H1 (cell line): Measurements from ENCODE around the gene SLC7A14. TPM values are rescaled to one million over a fixed set of nuclear protein-coding genes. Genes with fewer than 3 reads are reported as not detected.

Source experiments
- CTCF ChIA-PET: fragments of 300-600 bp; sonication (Branson Sonifier 250); formaldehyde crosslinking; loops from one replicate; lab custom pipeline; 2021; ENCODE audit not compliant: partially characterized antibody; lab: Charles Lee
- POLR2A ChIA-PET: fragments of 300-600 bp; sonication (Branson Sonifier 250); formaldehyde crosslinking; loops from one replicate; lab custom pipeline; 2021; ENCODE audit warnings: inconsistent platforms; ENCODE audit not compliant: partially characterized antibody; lab: Charles Lee
- DNase-seq, 2 experiments: peaks; one replicate each; pipeline versions ENCODE4 v3.0.0 to v3.0.0-alpha.2; 2010 to 2022; ENCODE audit warnings: low spot score in 2 of 2, low read depth in 1 of 2, mixed read lengths in 1 of 2
- FAIRE-seq: peaks from 2 replicates; lab custom pipeline; 2011; peaks lifted over from hg19 to GRCh38; lab: Jason Lieb, UNC
- H2AFZ ChIP-seq: 2 replicates; pipeline ENCODE4 v1.8.1; 2012; ENCODE audit warnings: low read length, inconsistent platforms
- H2AK5ac ChIP-seq: 2 replicates; pipeline ENCODE4 v1.6.1; 2013; ENCODE audit warnings: low read depth, low read length
- H2BK120ac ChIP-seq: replicated peaks from 2 replicates; pipeline ENCODE3; 2013; ENCODE audit warnings: low read depth, low read length, inconsistent platforms
- H2BK12ac ChIP-seq: 2 replicates; pipeline ENCODE4 v1.6.1; 2013; ENCODE audit warnings: low read depth, low read length
- H2BK15ac ChIP-seq: 2 replicates; pipeline ENCODE4 v1.6.1; 2013; ENCODE audit warnings: low read length
- H2BK20ac ChIP-seq: 2 replicates; pipeline ENCODE4 v1.6.1; 2013; ENCODE audit warnings: low read length
- H2BK5ac ChIP-seq: 2 replicates; pipeline ENCODE4 v1.6.1; 2013; ENCODE audit warnings: low read depth, low read length
- H3K14ac ChIP-seq: 2 replicates; pipeline ENCODE4 v1.6.1; 2013; ENCODE audit warnings: inconsistent platforms; ENCODE audit not compliant: insufficient read length
- H3K18ac ChIP-seq: 2 replicates; pipeline ENCODE4 v1.6.1; 2013; ENCODE audit warnings: low read length; ENCODE audit errors: extremely low read depth
- H3K23ac ChIP-seq: 2 replicates; pipeline ENCODE4 v1.6.1; 2013; ENCODE audit warnings: inconsistent platforms; ENCODE audit not compliant: insufficient read length
- H3K23me2 ChIP-seq: 2 replicates; pipeline ENCODE4 v1.6.1; 2013; ENCODE audit warnings: low read depth, low read length
- H3K27ac ChIP-seq: 2 replicates; pipeline ENCODE4 v1.6.1; 2011; ENCODE audit warnings: low read depth, low read length, inconsistent platforms
- H3K27me3 ChIP-seq, 4 experiments: replicated peaks in 1 of 4; 1 replicate in 1 of 4; 2 replicates in 3 of 4; pipeline versions ENCODE4 v1.6.1 to v1.8.1; 2011 to 2013; ENCODE audit warnings: low read length in 3 of 4, mild to moderate bottlenecking in 3 of 4, inconsistent platforms in 2 of 4, mixed read lengths in 2 of 4, moderate library complexity in 1 of 4; ENCODE audit not compliant: control insufficient read depth in 3 of 4, insufficient read depth in 3 of 4; ENCODE audit errors: extremely low read depth in 1 of 4
- H3K36me3 ChIP-seq, 4 experiments: 2 replicates each; pipeline versions ENCODE4 v1.6.1 to v1.8.1; 2011 to 2013; ENCODE audit warnings: mild to moderate bottlenecking in 4 of 4, low read length in 3 of 4, moderate library complexity in 2 of 4, control low read depth in 1 of 4, inconsistent platforms in 1 of 4; ENCODE audit not compliant: insufficient read depth in 4 of 4, control insufficient read depth in 2 of 4
- H3K4ac ChIP-seq: replicated peaks from 2 replicates; pipeline ENCODE3; 2013; ENCODE audit warnings: low read length, low read depth, mixed read lengths, inconsistent platforms; ENCODE audit not compliant: insufficient read length
- H3K4me1 ChIP-seq, 4 experiments: replicated peaks in 1 of 4; 1 replicate in 1 of 4; 2 replicates in 3 of 4; pipeline versions ENCODE4 v1.6.1 to v1.8.1; 2011 to 2013; ENCODE audit warnings: low read length in 3 of 4, inconsistent platforms in 2 of 4, mixed read lengths in 1 of 4; ENCODE audit not compliant: insufficient read depth in 4 of 4, control insufficient read depth in 3 of 4
- H3K4me2 ChIP-seq, 2 experiments: 2 replicates each; pipeline versions ENCODE4 v1.6.1 to v1.8.1; 2011 to 2013; ENCODE audit warnings: low read depth in 2 of 2, low read length in 2 of 2, control low read depth in 1 of 2, inconsistent platforms in 1 of 2, mild to moderate bottlenecking in 1 of 2; ENCODE audit not compliant: insufficient read depth in 1 of 2
- H3K4me3 ChIP-seq, 4 experiments: fragments of 200-600, 300-600 bp in 1 of 4; sonication (generic), shearing (Covaris generic), sonication (Bioruptor Twin) in 1 of 4; 2 replicates each; pipeline versions ENCODE4 v1.5.1 to v1.8.1; 2011 to 2016; ENCODE audit warnings: low read length in 4 of 4, low read depth in 3 of 4, control low read depth in 2 of 4, inconsistent platforms in 2 of 4, mild to moderate bottlenecking in 2 of 4, mixed read lengths in 1 of 4, moderate library complexity in 1 of 4; ENCODE audit not compliant: insufficient read depth in 2 of 4; ENCODE audit errors: extremely low read depth in 1 of 4
- H3K56ac ChIP-seq: replicated peaks from 2 replicates; pipeline ENCODE3; 2013; ENCODE audit warnings: low read depth, mild to moderate bottlenecking, mixed read lengths, low read length, inconsistent platforms; ENCODE audit not compliant: insufficient read length
- H3K79me1 ChIP-seq: 2 replicates; pipeline ENCODE4 v1.6.1; 2013; ENCODE audit warnings: low read depth, low read length, control low read depth
- H3K79me2 ChIP-seq, 2 experiments: 2 replicates each; pipeline versions ENCODE4 v1.6.1 to v1.8.1; 2012 to 2013; ENCODE audit warnings: low read length in 2 of 2, mild to moderate bottlenecking in 2 of 2, inconsistent platforms in 1 of 2; ENCODE audit not compliant: insufficient read depth in 2 of 2, control insufficient read depth in 1 of 2
- H3K9ac ChIP-seq, 4 experiments: replicated peaks in 1 of 4; 1 replicate in 1 of 4; 2 replicates in 3 of 4; pipeline versions ENCODE4 v1.6.1 to v1.8.1; 2011 to 2013; ENCODE audit warnings: low read depth in 3 of 4, low read length in 3 of 4, control low read depth in 2 of 4, mild to moderate bottlenecking in 2 of 4, moderate library complexity in 2 of 4, inconsistent platforms in 1 of 4; ENCODE audit errors: extremely low read depth in 1 of 4
- H3K9me3 ChIP-seq, 2 experiments: 2 replicates each; pipeline versions ENCODE4 v1.6.1 to v1.8.1; 2012 to 2013; ENCODE audit warnings: mild to moderate bottlenecking in 2 of 2, moderate library complexity in 2 of 2, control low read depth in 1 of 2, inconsistent platforms in 1 of 2, low read depth in 1 of 2, low read length in 1 of 2, mixed read lengths in 1 of 2; ENCODE audit not compliant: insufficient read depth in 2 of 2
- H4K20me1 ChIP-seq, 2 experiments: replicated peaks in 1 of 2; 2 replicates each; pipeline versions ENCODE3 to v1.8.1; 2011 to 2013; ENCODE audit warnings: inconsistent platforms in 2 of 2, low read length in 2 of 2, mild to moderate bottlenecking in 1 of 2; ENCODE audit not compliant: insufficient read depth in 2 of 2, control insufficient read depth in 1 of 2
- H4K5ac ChIP-seq: 2 replicates; pipeline ENCODE4 v1.6.1; 2013; ENCODE audit warnings: low read length, low read depth, mixed read lengths, inconsistent platforms; ENCODE audit not compliant: insufficient read length
- H4K8ac ChIP-seq: 2 replicates; pipeline ENCODE4 v1.8.0; 2013; ENCODE audit warnings: mild to moderate bottlenecking, moderate library complexity, low read length, inconsistent platforms; ENCODE audit not compliant: insufficient read depth; ENCODE audit errors: extremely low read depth
- H4K91ac ChIP-seq: replicated peaks from 2 replicates; pipeline ENCODE3; 2013; ENCODE audit warnings: low read length, mixed read lengths, inconsistent platforms; ENCODE audit not compliant: insufficient read length
- BCL11A ChIP-seq, 2 experiments: IDR thresholded peaks; one replicate each; pipeline ENCODE4 v1.6.1; 2011; ENCODE audit warnings: low read depth in 2 of 2, low read length in 2 of 2, mild to moderate bottlenecking in 2 of 2
- CHD1 ChIP-seq: IDR thresholded peaks from 2 replicates; pipeline ENCODE4 v1.6.1; 2012; ENCODE audit warnings: low read depth, low read length, improper control_type of control experiment
- EGR1 ChIP-seq: IDR thresholded peaks from 2 replicates; pipeline ENCODE4 v1.6.1; 2011; ENCODE audit warnings: low read depth, low read length, borderline replicate concordance
- EP300 ChIP-seq, 2 experiments: IDR thresholded peaks; 1 replicate in 1 of 2; 2 replicates in 1 of 2; pipeline ENCODE4 v1.6.1; 2011 to 2012; ENCODE audit warnings: low read depth in 2 of 2, low read length in 2 of 2, mild to moderate bottlenecking in 2 of 2, borderline replicate concordance in 1 of 2, inconsistent platforms in 1 of 2, moderate library complexity in 1 of 2
- KDM4A ChIP-seq: IDR thresholded peaks from one replicate; pipeline ENCODE4 v1.7.1; 2012; ENCODE audit warnings: low read depth, mild to moderate bottlenecking, moderate library complexity, low read length, inconsistent platforms; ENCODE audit not compliant: severe bottlenecking
- KDM5A ChIP-seq: fragments of 200-600 bp; IDR thresholded peaks from 2 replicates; pipeline ENCODE4 v1.7.1; 2012; ENCODE audit warnings: mild to moderate bottlenecking, low read length, inconsistent platforms, mixed read lengths
- NANOG ChIP-seq: IDR thresholded peaks from 2 replicates; pipeline ENCODE4 v1.6.1; 2011; ENCODE audit warnings: low read length, low read depth, mild to moderate bottlenecking, inconsistent platforms; ENCODE audit not compliant: insufficient read depth, poor library complexity, severe bottlenecking
- NRF1 ChIP-seq: IDR thresholded peaks from 2 replicates; pipeline ENCODE4 v1.6.1; 2011; ENCODE audit warnings: mild to moderate bottlenecking, low read depth, low read length, improper control_type of control experiment
- RXRA ChIP-seq: IDR thresholded peaks from 2 replicates; pipeline ENCODE4 v1.6.1; 2011; ENCODE audit warnings: low read depth, mild to moderate bottlenecking, low read length, moderate library complexity; ENCODE audit not compliant: insufficient read depth
- SUZ12 ChIP-seq: fragments of 200-600 bp; sonication (generic); IDR thresholded peaks from 2 replicates; pipeline ENCODE4 v1.6.1; 2012; ENCODE audit warnings: mild to moderate bottlenecking, inconsistent platforms, low read length, moderate library complexity, mixed read lengths
- WGBS, 2 experiments: shearing (Covaris generic) in 1 of 2; methylation state at CpG; one replicate each; pipeline versions ENCODE4 v1.1.6 to v1.1.7; 2013 to 2015; ENCODE audit warnings: low lambda C conversion rate in 2 of 2, mixed read lengths in 2 of 2, inconsistent platforms in 1 of 2, low coverage in 1 of 2, missing lambda C conversion rate in 1 of 2; ENCODE audit not compliant: insufficient replicate concordance in 2 of 2, insufficient coverage in 1 of 2, insufficient read length in 1 of 2; ENCODE audit errors: extremely low coverage in 1 of 2, missing lambda C conversion rate in 1 of 2; 5-methylcytosine and 5-hydroxymethylcytosine counted together
- polyA plus RNA-seq, 7 experiments: library from polyadenylated mRNA; depleted of rRNA in 3 of 7; stranded (reverse) in 5 of 7; unstranded in 2 of 7; fragments of >200 nt in 5 of 7; fragments of 200-250 nt in 2 of 7; gene quantifications; 1 replicate in 5 of 7; 2 replicates in 1 of 7; 4 replicates in 1 of 7; pipeline versions ENCODE4 v1.2.1 to v1.2.3, GENCODE V29; 2011 to 2013; ENCODE audit warnings: missing spikeins in 2 of 7, mixed read lengths in 2 of 7
- total RNA-seq: library from RNA; stranded (reverse); fragmentation: NEBNext Ultra II Directional; extraction: Animal tissue kit (Norgen Biotek cat#: 25700); gene quantifications from 2 replicates; pipeline ENCODE4 v1.2.1, GENCODE V29; 2021
- TF ChIP-seq, protein P1 (sequence below): IDR thresholded peaks from 2 replicates; pipeline ENCODE4 v1.6.1; 2012; ENCODE audit warnings: low read length, inconsistent platforms

SLC7A14 gene
- total and polyA plus RNA-seq, 2 of the 8 experiments (the other 6 are each of a cell fraction or from before 2014, with no cell fraction given), result 0.21 to 0.95 TPM

DNA sequence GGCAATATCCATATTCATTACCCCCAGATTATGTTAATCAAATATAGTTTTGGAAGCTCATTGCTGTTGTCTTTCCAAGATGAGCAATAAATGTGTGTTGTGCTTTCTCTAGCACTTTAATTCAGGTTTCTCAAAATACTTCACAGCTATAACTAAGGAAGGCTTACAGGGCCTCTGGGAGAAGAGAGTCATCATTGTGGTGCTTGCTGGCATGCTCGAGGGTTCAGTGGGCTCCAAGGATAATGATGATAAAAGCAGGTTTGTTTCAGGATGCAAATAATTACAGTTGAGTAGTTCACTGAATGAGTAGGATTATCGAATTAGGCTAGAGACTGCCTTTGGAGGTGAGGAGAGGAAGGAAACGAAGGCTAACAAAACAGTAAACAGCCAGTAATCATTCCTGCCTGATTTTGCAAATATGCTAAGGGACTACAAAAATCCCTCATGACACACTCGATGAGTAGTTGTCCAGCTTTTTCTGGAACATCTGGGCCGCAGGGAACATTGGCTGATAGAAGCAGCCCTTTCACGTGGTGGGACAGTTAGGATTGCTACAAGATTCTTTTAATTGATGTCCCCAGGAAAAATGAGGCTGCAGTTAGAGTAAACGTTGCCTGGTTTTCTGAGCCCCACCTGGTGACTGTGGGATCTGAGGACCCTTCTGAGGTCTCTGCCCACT lies 54.1 kb downstream of the SLC7A14 start:
- Histone ChIP-seq H3K56ac (no peak overlapping the region), H2BK5ac (no peak overlapping the region), H2AK5ac (no peak overlapping the region), H3K79me1 (no peaks in the 10 kb centered on the region), H4K20me1 (no peaks in the 10 kb centered on the region), H2BK120ac (no peak overlapping the region), H2AFZ (no peak overlapping the region), H3K4me1 (peaks cover 0 to 4% (median 1%) of the 10 kb centered on the region in 4 experiments; a peak in 1 of 7 replicates), H2BK20ac (no peak overlapping the region), H3K23ac (no peak overlapping the region), H3K9me3 (no peaks in the 10 kb centered on the region), H3K9ac (no peak overlapping the region), H3K4me2 (no peak overlapping the region), H4K8ac (no peak overlapping the region), H3K23me2 (no peaks in the 10 kb centered on the region), H4K5ac (no peak overlapping the region), H2BK15ac (no peak overlapping the region), H3K14ac (no peak overlapping the region), H3K36me3 (no peaks in the 10 kb centered on the region), H3K27ac (no peak overlapping the region), H3K4me3 (no peak overlapping the region), H3K79me2 (no peaks in the 10 kb centered on the region), H3K18ac (no peak overlapping the region), H3K4ac (no peak overlapping the region), H4K91ac (no peak overlapping the region), H3K27me3 (no peaks in the 10 kb centered on the region), H2BK12ac (no peak overlapping the region)
- FAIRE-seq, result no peak
- POLR2A ChIA-PET, result no interaction called here
- no peak for DNase-seq
- CTCF ChIA-PET, result interaction anchor here (0.8 to 2.4 kb wide), 6 partner anchors 16 to 280 kb away, joined by 3 to 9 read pairs (median 4); no protein-coding TSS in a partner anchor
- 81% methylated on average over 7 of the region's 7 CpGs; no CpG with 5 or more reads in 1 of the 2 experiments for WGBS, 2 experiments
- no peak for TF ChIP-seq NRF1
- TF ChIP-seq KDM5A, result no peak
- no peak for TF ChIP-seq EP300 (IDR thresholded peaks at IDR 0.05; ENCODE audit: borderline replicate concordance in 1 of 2, low read depth in 2 of 2, low read length in 2 of 2)
- no peak for TF ChIP-seq SUZ12
- no peak for TF ChIP-seq RXRA
- no peak for TF ChIP-seq BCL11A (IDR thresholded peaks at IDR 0.05; ENCODE audit: low read depth in 2 of 2, low read length in 2 of 2)
- no peak for TF ChIP-seq NANOG
- no peak for TF ChIP-seq CHD1
- TF ChIP-seq, protein P1, sequence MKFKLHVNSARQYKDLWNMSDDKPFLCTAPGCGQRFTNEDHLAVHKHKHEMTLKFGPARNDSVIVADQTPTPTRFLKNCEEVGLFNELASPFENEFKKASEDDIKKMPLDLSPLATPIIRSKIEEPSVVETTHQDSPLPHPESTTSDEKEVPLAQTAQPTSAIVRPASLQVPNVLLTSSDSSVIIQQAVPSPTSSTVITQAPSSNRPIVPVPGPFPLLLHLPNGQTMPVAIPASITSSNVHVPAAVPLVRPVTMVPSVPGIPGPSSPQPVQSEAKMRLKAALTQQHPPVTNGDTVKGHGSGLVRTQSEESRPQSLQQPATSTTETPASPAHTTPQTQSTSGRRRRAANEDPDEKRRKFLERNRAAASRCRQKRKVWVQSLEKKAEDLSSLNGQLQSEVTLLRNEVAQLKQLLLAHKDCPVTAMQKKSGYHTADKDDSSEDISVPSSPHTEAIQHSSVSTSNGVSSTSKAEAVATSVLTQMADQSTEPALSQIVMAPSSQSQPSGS, result no peak
- TF ChIP-seq EGR1, result no peak
- TF ChIP-seq KDM4A, result no peak
